ENCODE data around the gene TEDC1.

The TEDC1 gene

GRCh38 chr14:105502446-105503295 is 11.6 kb downstream of the TEDC1 start:
- H3K27ac ChIP-seq (ENCODE audit: low read depth, low read length): no peak overlapping the region
- no peaks in the 10 kb centered on the region for H3K27me3 ChIP-seq (ENCODE audit: control insufficient read depth in 5 of 5, insufficient read depth in 4 of 5, low read length in 5 of 5)
- H3K9me3 ChIP-seq (ENCODE audit: control insufficient read depth in 5 of 5, low read length in 5 of 5): no peaks in the 10 kb centered on the region
- no peak overlapping the region for H3K4me3 ChIP-seq (ENCODE audit: low read depth in 1 of 5, low read length in 5 of 5)
- H3K9ac ChIP-seq (ENCODE audit: low read length in 5 of 5): no peak overlapping the region
- H3K36me3 ChIP-seq (ENCODE audit: control insufficient read depth in 5 of 5, insufficient read depth in 5 of 5, low read length in 5 of 5): peaks cover 0 to 18% (median 9%) of the 10 kb centered on the region in 5 donors
- no peaks in the 10 kb centered on the region for H3K4me1 ChIP-seq (ENCODE audit: control insufficient read depth in 5 of 5, insufficient read depth in 5 of 5, low read length in 5 of 5)

DNA sequence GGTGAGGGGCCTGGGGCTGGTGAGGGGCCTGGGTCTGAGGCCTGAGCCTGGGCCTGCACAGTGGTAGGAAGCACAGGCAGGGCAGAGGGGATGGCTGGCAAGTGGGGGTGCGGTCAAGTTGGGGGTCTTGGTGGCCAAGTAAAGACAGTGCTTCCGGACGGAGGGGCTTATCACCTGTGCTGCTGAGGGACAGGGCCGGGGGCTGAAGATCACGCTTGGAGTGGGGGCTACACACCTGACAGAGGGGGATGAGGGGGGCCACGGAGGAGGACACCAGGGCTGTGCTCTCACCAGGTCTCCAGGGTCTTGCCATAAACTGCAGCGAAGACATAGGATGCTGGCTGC is 12.2 kb downstream of the TEDC1 start:
- Histone ChIP-seq H3K27me3 (ENCODE audit: control insufficient read depth in 5 of 5, insufficient read depth in 4 of 5, low read length in 5 of 5) (peaks cover 0 to 5% (median 4%) of the 10 kb centered on the region in 5 donors), H3K27ac (ENCODE audit: low read depth, low read length) (no peak overlapping the region), H3K9ac (ENCODE audit: low read length in 5 of 5) (no peak overlapping the region), H3K9me3 (ENCODE audit: control insufficient read depth in 5 of 5, low read length in 5 of 5) (no peaks in the 10 kb centered on the region), H3K4me1 (ENCODE audit: control insufficient read depth in 5 of 5, insufficient read depth in 5 of 5, low read length in 5 of 5) (no peaks in the 10 kb centered on the region), H3K4me3 (ENCODE audit: low read depth in 1 of 5, low read length in 5 of 5) (no peak overlapping the region), H3K36me3 (ENCODE audit: control insufficient read depth in 5 of 5, insufficient read depth in 5 of 5, low read length in 5 of 5) (peaks cover 0 to 12% (median 8%) of the 10 kb centered on the region in 5 donors)

DNA sequence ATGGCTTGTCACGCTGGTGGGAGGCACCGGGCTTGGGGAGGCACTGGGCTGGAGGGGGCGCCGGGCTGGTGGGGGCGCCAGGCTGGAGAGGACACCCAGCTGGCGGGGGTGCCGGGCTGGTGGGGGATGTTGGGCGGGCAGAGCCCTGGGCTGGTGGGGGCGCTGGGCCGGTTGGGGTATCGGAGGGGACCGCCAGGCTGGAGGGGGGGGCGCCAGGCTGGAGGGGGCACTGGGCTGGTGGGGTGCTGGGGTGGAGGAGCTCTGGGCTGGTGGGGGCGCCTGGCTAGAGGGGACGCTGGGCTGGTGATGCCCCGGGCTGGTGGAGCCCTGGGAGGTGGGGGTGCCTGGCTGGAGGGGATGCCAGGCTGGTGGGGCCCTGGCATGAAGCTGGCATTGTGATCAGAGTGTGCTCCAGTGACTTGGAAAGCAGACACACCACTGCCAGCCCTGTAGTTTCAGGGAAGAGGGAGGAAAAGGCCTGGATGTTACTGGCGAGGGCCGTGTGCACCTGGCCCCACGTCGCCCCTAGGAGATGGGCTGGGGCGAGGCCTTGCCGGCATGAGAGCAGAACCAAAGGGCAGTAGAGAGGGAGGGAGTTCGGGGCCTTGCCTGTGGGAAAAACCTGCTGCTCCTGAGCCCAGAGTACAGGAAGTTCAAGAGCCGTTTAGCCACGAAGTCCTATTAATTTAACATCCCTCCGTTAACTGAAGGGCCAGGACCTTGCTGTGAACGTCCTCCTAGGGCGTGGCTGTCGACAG is 13.1 kb downstream of the TEDC1 start:
- no peak overlapping the region for H3K4me3 ChIP-seq (ENCODE audit: low read depth in 1 of 5, low read length in 5 of 5)
- no peaks in the 10 kb centered on the region for H3K4me1 ChIP-seq (ENCODE audit: control insufficient read depth in 5 of 5, insufficient read depth in 5 of 5, low read length in 5 of 5)
- H3K36me3 ChIP-seq (ENCODE audit: control insufficient read depth in 5 of 5, insufficient read depth in 5 of 5, low read length in 5 of 5): peaks cover 0 to 4% (median 1%) of the 10 kb centered on the region in 5 donors
- no peak overlapping the region for H3K9ac ChIP-seq (ENCODE audit: low read length in 5 of 5)
- peaks cover 0 to 11% (median 8%) of the 10 kb centered on the region in 5 donors for H3K27me3 ChIP-seq (ENCODE audit: control insufficient read depth in 5 of 5, insufficient read depth in 4 of 5, low read length in 5 of 5)
- no peaks in the 10 kb centered on the region for H3K9me3 ChIP-seq (ENCODE audit: control insufficient read depth in 5 of 5, low read length in 5 of 5)
- no peak overlapping the region for H3K27ac ChIP-seq (ENCODE audit: low read depth, low read length)

GRCh38 chr14:105505101-105505500 is 14.1 kb downstream of the TEDC1 start:
- no peak overlapping the region for H3K27ac ChIP-seq (ENCODE audit: low read depth, low read length)
- no peaks in the 10 kb centered on the region for H3K9me3 ChIP-seq (ENCODE audit: control insufficient read depth in 5 of 5, low read length in 5 of 5)
- no peaks in the 10 kb centered on the region for H3K4me1 ChIP-seq (ENCODE audit: control insufficient read depth in 5 of 5, insufficient read depth in 5 of 5, low read length in 5 of 5)
- H3K4me3 ChIP-seq (ENCODE audit: low read depth in 1 of 5, low read length in 5 of 5): no peak overlapping the region
- H3K9ac ChIP-seq (ENCODE audit: low read length in 5 of 5): no peak overlapping the region
- H3K36me3 ChIP-seq (ENCODE audit: control insufficient read depth in 5 of 5, insufficient read depth in 5 of 5, low read length in 5 of 5): no peaks in the 10 kb centered on the region
- H3K27me3 ChIP-seq (ENCODE audit: control insufficient read depth in 5 of 5, insufficient read depth in 4 of 5, low read length in 5 of 5): peaks cover 0 to 11% (median 10%) of the 10 kb centered on the region in 5 donors

DNA sequence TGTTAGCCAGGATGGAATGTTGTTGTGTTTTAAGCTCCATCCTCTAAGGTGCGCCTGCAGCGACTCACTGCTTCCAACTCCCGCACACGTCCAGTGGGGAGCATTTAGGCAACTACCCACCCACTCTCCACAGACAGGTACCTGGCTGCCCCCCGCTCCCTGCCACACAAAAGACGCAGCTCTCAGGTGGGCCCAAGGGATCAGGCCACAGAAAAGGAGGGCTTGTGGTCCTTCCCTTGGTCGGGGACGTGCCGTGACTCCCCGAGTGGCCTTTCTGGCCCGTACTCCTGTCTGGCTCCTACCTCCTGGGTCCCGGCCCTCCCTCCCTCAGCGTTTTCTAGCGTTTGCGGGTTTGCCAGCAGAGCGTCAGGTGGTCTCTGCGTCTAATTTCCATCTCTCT is 16.2 kb downstream of the TEDC1 start:
- peaks cover 4 to 21% (median 10%) of the 10 kb centered on the region in 5 donors for H3K27me3 ChIP-seq (ENCODE audit: control insufficient read depth in 5 of 5, insufficient read depth in 4 of 5, low read length in 5 of 5)
- H3K9ac ChIP-seq (ENCODE audit: low read length in 5 of 5): no peak overlapping the region
- no peaks in the 10 kb centered on the region for H3K4me1 ChIP-seq (ENCODE audit: control insufficient read depth in 5 of 5, insufficient read depth in 5 of 5, low read length in 5 of 5)
- H3K36me3 ChIP-seq (ENCODE audit: control insufficient read depth in 5 of 5, insufficient read depth in 5 of 5, low read length in 5 of 5): no peaks in the 10 kb centered on the region
- H3K9me3 ChIP-seq (ENCODE audit: control insufficient read depth in 5 of 5, low read length in 5 of 5): no peaks in the 10 kb centered on the region
- H3K4me3 ChIP-seq (ENCODE audit: low read depth in 1 of 5, low read length in 5 of 5): no peak overlapping the region
- H3K27ac ChIP-seq (ENCODE audit: low read depth, low read length): no peak overlapping the region

DNA sequence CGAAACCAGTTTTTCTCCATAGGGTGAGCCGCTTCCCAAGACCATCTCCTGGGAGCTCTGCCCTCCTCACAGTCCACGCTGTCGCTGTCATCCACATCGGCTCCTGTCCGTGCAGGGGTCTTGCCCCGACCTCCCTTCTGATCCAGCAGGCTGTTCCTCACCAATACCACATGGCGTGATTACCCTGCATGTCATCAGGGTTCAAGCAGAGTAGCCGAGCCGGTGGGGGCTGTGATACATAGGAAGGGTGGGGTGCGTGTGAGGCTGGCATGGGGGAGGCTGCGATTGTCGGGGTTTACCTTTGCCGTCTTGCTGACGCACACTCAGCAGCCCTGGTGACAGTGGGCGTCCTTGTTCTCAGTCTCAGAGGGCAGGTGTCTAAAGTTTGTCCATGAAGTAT is 17.0 kb downstream of the TEDC1 start:
- H3K4me3 ChIP-seq (ENCODE audit: low read depth in 1 of 5, low read length in 5 of 5): no peak overlapping the region
- no peaks in the 10 kb centered on the region for H3K4me1 ChIP-seq (ENCODE audit: control insufficient read depth in 5 of 5, insufficient read depth in 5 of 5, low read length in 5 of 5)
- H3K27me3 ChIP-seq (ENCODE audit: control insufficient read depth in 5 of 5, insufficient read depth in 4 of 5, low read length in 5 of 5): peaks cover 8 to 26% (median 17%) of the 10 kb centered on the region in 5 donors
- no peak overlapping the region for H3K9ac ChIP-seq (ENCODE audit: low read length in 5 of 5)
- no peaks in the 10 kb centered on the region for H3K36me3 ChIP-seq (ENCODE audit: control insufficient read depth in 5 of 5, insufficient read depth in 5 of 5, low read length in 5 of 5)
- H3K27ac ChIP-seq (ENCODE audit: low read depth, low read length): no peak overlapping the region
- no peaks in the 10 kb centered on the region for H3K9me3 ChIP-seq (ENCODE audit: control insufficient read depth in 5 of 5, low read length in 5 of 5)

GRCh38 chr14:105508601-105509000 is 17.6 kb downstream of the TEDC1 start:
- no peak overlapping the region for H3K27ac ChIP-seq (ENCODE audit: low read depth, low read length)
- H3K27me3 ChIP-seq (ENCODE audit: control insufficient read depth in 5 of 5, insufficient read depth in 4 of 5, low read length in 5 of 5): peaks cover 8 to 26% (median 19%) of the 10 kb centered on the region in 5 donors
- H3K4me1 ChIP-seq (ENCODE audit: control insufficient read depth in 5 of 5, insufficient read depth in 5 of 5, low read length in 5 of 5): no peaks in the 10 kb centered on the region
- H3K9me3 ChIP-seq (ENCODE audit: control insufficient read depth in 5 of 5, low read length in 5 of 5): no peaks in the 10 kb centered on the region
- no peak overlapping the region for H3K4me3 ChIP-seq (ENCODE audit: low read depth in 1 of 5, low read length in 5 of 5)
- no peak overlapping the region for H3K9ac ChIP-seq (ENCODE audit: low read length in 5 of 5)
- no peaks in the 10 kb centered on the region for H3K36me3 ChIP-seq (ENCODE audit: control insufficient read depth in 5 of 5, insufficient read depth in 5 of 5, low read length in 5 of 5)

- no peak overlapping the region for H3K4me3 ChIP-seq (ENCODE audit: low read depth in 1 of 5, low read length in 5 of 5)
- H3K36me3 ChIP-seq (ENCODE audit: control insufficient read depth in 5 of 5, insufficient read depth in 5 of 5, low read length in 5 of 5): no peaks in the 10 kb centered on the region
- peaks cover 1 to 14% (median 6%) of the 10 kb centered on the region in 5 donors for H3K27me3 ChIP-seq (ENCODE audit: control insufficient read depth in 5 of 5, insufficient read depth in 4 of 5, low read length in 5 of 5)
Measured at GRCh38 chr14:105517096-105517495, 26.1 kb downstream of the TEDC1 start.

DNA sequence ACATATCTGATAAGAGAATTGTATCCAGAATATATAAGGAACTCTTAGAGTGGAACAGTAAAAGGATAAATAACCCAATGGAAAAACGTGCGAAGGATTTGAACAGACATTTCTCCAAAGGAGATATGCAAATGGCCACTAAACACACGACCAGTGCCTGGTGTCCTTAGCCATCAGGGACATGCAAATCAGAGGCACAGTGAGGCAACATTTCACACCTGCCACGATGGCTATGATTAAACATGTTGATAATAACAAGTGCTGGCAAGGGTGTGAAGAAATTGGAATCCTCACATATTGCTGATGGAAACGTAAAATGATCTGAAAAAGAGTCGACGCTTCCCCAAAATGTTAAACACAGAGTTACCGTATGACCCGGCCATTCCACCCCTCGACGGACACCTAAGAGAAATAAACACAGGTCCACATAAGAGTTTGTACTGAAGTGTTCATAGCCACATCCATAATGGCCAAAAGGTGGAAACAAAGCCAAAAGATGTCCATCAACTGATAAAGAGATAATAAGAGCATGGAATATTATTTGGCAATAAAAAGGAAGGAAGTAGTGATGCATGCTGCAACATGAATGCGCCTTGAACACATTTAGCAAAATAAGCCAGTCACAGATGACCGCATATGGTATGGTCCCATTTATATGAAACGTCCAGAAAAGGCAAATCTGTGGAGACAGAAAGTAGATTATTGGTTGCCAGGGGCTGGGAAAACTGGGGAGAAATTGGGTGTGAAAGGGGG is 29.1 kb downstream of the TEDC1 start:
- no peaks in the 10 kb centered on the region for H3K4me1 ChIP-seq (ENCODE audit: control insufficient read depth in 5 of 5, insufficient read depth in 5 of 5, low read length in 5 of 5)
- H3K9ac ChIP-seq (ENCODE audit: low read length in 5 of 5): no peak overlapping the region
- peaks cover 0 to 9% (median 0%) of the 10 kb centered on the region in 5 donors for H3K27me3 ChIP-seq (ENCODE audit: control insufficient read depth in 5 of 5, insufficient read depth in 4 of 5, low read length in 5 of 5)
- no peaks in the 10 kb centered on the region for H3K9me3 ChIP-seq (ENCODE audit: control insufficient read depth in 5 of 5, low read length in 5 of 5)
- no peak overlapping the region for H3K4me3 ChIP-seq (ENCODE audit: low read depth in 1 of 5, low read length in 5 of 5)
- no peak overlapping the region for H3K27ac ChIP-seq (ENCODE audit: low read depth, low read length)
- H3K36me3 ChIP-seq (ENCODE audit: control insufficient read depth in 5 of 5, insufficient read depth in 5 of 5, low read length in 5 of 5): no peaks in the 10 kb centered on the region

More at GRCh38 chr14:105517096-105517495, 26.1 kb downstream of the TEDC1 start:
- H3K9ac ChIP-seq (ENCODE audit: low read length in 5 of 5): no peak overlapping the region
- H3K4me1 ChIP-seq (ENCODE audit: control insufficient read depth in 5 of 5, insufficient read depth in 5 of 5, low read length in 5 of 5): no peaks in the 10 kb centered on the region
- H3K9me3 ChIP-seq (ENCODE audit: control insufficient read depth in 5 of 5, low read length in 5 of 5): no peaks in the 10 kb centered on the region
- no peak overlapping the region for H3K27ac ChIP-seq (ENCODE audit: low read depth, low read length)

Data from subcutaneous abdominal adipose tissue (tissue), 5 donors.